ENCODE results near the gene PPP1R17. TPM values are rescaled to one million over a fixed set of nuclear protein-coding genes. Genes with fewer than 3 reads are reported as not detected.
A peak's percentile ranks its signal among the peaks of the same experiment; 100 is the strongest.

PPP1R17 gene
- total RNA-seq, 2 experiments from 2014 or later, result not detected

DNA sequence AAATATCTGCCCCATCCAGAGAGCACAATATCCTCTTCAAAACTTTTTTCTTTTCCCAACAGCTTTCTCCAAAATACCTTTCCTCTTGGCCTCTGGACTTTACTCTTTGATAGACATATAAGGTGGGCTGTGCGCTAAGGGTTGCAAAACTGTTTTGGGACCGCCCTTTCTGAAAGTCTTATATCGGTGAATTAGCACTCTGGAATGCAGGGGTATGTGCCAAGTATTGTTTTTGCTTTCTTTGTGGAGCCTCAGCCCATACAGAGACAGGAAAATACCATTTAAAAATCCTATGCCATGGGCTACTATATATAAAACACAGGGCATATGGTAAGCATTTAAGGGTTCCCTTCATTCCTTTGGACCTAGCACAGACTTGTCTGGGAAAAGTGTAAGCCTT is 37.7 kb downstream of the PPP1R17 start:
- Mint-ChIP-seq H3K4me1 (no peaks in the 10 kb centered on the region), H3K9me3 (ENCODE audit: low read depth) (no peaks in the 10 kb centered on the region), H3K27me3 (no peaks in the 10 kb centered on the region), H3K27ac (no peak overlapping the region), H3K4me3 (no peak overlapping the region), H3K36me3 (no peaks in the 10 kb centered on the region)
- CTCF ChIA-PET, result no interaction called here
- ATAC-seq (no peak), DNase-seq (no peak)

DNA sequence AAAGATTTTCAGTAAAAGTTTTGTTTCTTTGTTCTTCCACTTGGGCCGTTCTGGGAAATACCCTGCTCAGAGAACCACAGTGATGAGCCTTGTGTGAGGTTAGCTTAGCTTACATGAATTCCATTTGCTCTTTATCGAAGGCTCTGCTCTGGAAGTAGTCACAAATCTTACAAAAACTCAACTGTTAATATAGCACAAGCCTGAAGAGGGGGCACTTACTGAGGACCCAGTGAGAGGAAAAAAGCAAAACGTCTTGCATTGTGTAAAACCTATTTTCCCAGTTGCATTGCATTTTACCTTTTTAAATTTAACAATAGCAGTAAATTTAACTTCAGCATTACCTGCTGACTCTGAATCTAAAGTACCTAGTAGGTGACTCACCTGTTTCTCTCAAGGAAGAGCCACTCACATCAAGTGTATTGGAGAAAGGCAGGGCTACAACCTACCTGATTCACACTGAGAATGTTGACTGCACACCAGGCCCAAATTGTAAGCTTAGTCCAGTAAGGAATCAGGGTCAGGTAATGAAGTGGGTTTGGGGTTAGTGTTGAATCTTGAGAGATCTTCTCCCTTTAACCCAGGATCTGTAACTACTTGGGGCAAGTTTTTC is 42.3 kb downstream of the PPP1R17 start:
- CTCF ChIA-PET, result no interaction called here
- no peak overlapping the region for H3K27ac Mint-ChIP-seq
- H3K27me3 Mint-ChIP-seq, result no peaks in the 10 kb centered on the region
- no peak for DNase-seq
- H3K4me3 Mint-ChIP-seq, result no peak overlapping the region
- H3K4me1 Mint-ChIP-seq, result no peaks in the 10 kb centered on the region
- no peak for ATAC-seq
- H3K36me3 Mint-ChIP-seq, result no peaks in the 10 kb centered on the region
- H3K9me3 Mint-ChIP-seq (ENCODE audit: low read depth), result peaks cover 4% of the 10 kb centered on the region

DNA sequence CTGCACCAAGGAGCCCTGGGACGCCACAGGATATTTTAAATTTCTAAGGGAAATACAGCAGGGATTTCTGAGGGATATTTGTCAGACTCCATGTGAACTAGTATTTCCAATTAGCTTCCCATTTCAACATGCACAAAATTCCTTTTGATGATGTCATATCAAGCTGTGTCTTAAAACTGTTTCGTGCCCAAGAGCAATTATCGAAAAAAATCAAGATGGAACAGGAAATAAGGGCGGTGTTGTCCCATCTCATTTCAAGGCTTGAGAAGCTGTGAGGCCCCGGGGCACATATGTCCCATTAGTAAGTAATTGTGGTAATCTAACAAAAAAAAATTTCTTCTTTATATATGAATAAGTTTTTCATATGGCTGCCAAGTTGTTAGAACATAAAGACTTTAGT is 47.4 kb downstream of the PPP1R17 start:
- Mint-ChIP-seq H3K4me3 (no peak overlapping the region), H3K36me3 (no peaks in the 10 kb centered on the region), H3K27ac (no peak overlapping the region), H3K27me3 (no peaks in the 10 kb centered on the region), H3K9me3 (ENCODE audit: low read depth) (peaks cover 4% of the 10 kb centered on the region), H3K4me1 (no peaks in the 10 kb centered on the region)
- DNase-seq (no peak), ATAC-seq (no peak)
- CTCF ChIA-PET, result interaction anchor here (0.9 kb wide), 1 partner anchor 8 kb away, joined by 3 read pairs; no protein-coding TSS in a partner anchor

DNA sequence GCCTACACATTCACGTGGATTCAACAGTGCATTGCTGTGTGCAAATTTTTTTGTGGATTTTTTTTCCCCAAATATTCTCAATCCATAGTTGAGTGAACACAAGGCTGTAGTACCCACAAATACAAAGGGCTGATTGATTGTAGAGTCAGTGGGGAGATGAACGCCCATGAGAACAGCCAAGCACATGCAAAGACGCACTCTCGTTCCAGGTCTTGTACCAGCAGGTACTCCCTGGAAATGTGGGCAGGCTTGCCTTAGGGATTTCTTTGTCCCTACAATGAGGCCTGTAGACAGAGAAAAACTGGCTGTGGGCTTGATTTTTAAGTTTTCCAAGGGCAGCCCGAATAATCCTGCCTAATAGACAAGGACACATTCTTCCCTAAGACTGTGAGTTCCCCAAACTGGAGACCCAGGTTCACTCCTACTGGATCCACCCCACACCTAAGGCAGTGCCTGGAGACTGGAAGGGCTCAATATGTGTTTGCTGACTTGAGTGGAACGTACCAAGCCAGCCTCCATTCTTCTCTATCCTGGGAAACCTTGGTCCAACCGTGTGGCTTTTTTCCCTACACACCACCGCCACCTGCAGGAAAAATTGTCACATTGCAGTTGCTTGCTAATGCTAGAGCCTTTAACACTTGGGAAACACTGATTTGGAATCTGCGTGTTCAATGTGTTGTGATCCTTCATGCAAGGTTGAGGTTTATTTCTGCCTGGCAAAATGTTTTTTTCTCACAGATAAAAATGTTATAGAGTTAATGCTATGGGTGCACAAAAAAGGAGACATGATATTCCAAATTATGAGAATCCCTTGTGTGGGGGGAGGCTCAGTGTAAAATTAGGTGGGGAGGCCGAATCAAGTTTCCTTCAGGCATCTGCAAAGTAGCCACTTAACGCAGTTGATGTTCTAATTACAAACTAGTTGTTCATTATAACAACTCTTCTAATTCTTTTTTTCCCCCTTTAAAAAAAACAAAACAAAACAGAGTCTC is 49.3 kb downstream of the PPP1R17 start:
- CTCF ChIA-PET, result interaction anchor here (0.9 kb wide), 1 partner anchor 291 kb away, joined by 3 read pairs; no protein-coding TSS in a partner anchor
- DNase-seq, result no peak
- Mint-ChIP-seq H3K9me3 (ENCODE audit: low read depth) (peaks cover 2% of the 10 kb centered on the region), H3K27ac (no peak overlapping the region), H3K36me3 (no peaks in the 10 kb centered on the region), H3K27me3 (no peaks in the 10 kb centered on the region), H3K4me3 (no peak overlapping the region), H3K4me1 (no peaks in the 10 kb centered on the region)
- ATAC-seq, result no peak

DNA sequence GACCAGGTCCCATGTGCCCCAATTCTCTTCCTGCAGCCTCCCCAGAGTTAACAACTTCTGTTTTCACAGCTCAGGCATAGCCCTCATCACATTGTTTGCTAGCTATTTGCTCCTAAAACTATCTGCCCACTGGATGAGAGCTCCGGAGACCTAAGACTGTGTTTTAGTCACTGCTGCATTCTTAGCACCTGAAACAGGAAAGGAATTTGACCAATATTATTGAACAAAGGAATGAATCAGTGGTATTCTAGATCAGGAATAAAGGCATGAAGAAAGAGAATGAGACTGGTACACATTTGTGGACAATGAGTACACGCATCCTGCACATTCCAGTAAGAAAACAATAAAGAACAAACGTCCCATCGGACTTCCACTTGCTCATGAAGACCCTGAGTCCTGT is 54.8 kb downstream of the PPP1R17 start:
- H3K4me1 Mint-ChIP-seq, result no peaks in the 10 kb centered on the region
- no peaks in the 10 kb centered on the region for H3K9me3 Mint-ChIP-seq (ENCODE audit: low read depth)
- H3K4me3 Mint-ChIP-seq, result no peak overlapping the region
- ATAC-seq (no peak), DNase-seq (no peak)
- H3K36me3 Mint-ChIP-seq, result no peaks in the 10 kb centered on the region
- H3K27me3 Mint-ChIP-seq, result no peaks in the 10 kb centered on the region
- CTCF ChIA-PET, result no interaction called here
- no peak overlapping the region for H3K27ac Mint-ChIP-seq

DNA sequence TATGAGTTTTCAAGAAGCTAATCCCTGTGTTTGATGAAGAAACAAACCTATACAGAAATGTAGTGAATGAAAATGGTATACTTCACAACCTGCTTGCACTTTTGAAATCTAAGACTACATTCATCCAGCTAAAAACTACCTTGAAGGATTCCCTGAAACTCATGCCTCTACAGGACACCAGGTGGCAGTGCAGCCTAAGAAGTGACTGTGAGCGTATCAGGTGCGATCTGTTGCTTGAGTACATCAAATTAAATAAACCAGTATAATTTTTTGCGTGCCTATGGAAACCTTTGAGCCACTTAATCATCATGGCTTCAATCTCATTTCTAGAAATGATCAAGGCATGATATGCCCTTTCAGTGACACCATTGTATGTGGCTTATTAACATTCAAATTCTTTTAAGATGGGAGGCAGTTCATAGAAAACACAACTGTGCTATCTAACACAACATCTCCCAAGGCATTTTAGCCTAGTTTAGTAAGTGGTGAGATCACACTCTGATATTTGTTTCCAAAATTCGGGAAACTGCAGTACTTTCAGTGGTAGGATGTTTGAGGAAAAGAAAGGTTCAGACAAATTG is 57.4 kb downstream of the PPP1R17 start:
- ATAC-seq (no peak), DNase-seq (peak; percentile 55)
- Mint-ChIP-seq H3K4me3 (no peak overlapping the region), H3K4me1 (no peaks in the 10 kb centered on the region), H3K27me3 (no peaks in the 10 kb centered on the region), H3K9me3 (ENCODE audit: low read depth) (no peaks in the 10 kb centered on the region), H3K36me3 (no peaks in the 10 kb centered on the region), H3K27ac (no peak overlapping the region)
- CTCF ChIA-PET, result interaction anchor here (0.8 to 1.2 kb wide), 4 partner anchors 458 to 604 kb away, joined by 3 to 7 read pairs (median 4); no protein-coding TSS in a partner anchor

DNA sequence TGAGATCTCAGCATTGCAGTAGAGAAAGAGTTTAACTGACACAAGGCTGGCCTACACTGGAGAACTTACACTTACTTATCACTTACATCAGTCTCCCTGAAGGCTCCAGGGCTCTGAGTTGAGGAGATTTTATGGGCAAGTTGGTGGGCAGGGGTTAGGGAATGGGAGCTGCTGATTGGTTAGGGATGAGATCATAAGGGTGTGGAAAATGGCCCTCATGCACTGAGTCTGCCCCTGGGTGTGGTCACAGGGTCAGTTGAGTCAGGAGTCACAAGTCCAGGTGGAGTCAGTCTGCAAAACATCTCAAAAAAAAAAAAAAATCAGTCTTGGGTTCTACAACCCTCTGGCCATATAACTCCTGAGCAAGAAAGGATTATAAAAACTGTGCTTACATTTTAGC is 60.5 kb downstream of the PPP1R17 start:
- H3K27me3 Mint-ChIP-seq, result no peaks in the 10 kb centered on the region
- CTCF ChIA-PET, result no interaction called here

DNA sequence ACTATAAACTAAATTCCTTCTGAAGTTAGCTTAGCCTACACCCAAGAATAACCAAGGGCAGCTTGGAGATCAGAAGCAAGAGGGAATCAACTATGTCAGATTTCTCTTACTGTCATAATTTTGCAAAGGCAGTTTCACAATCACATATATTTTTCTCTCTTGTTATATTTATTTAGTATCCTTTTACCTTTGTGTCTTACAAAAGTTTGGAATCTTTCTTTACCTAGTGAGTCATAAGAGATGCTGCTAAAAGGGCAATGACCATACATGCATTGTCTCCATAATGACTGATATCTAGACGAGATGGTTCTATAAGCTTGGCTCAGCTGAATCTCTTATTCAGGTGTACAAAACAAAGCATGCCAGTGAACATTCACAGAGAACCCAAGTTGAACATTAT is 61.1 kb downstream of the PPP1R17 start:
- DNase-seq (no peak), ATAC-seq (no peak)
- no peaks in the 10 kb centered on the region for H3K9me3 Mint-ChIP-seq (ENCODE audit: low read depth)
- CTCF ChIA-PET, result no interaction called here
- H3K4me1 Mint-ChIP-seq, result no peaks in the 10 kb centered on the region
- H3K27me3 Mint-ChIP-seq, result no peaks in the 10 kb centered on the region
- no peak overlapping the region for H3K27ac Mint-ChIP-seq
- no peaks in the 10 kb centered on the region for H3K36me3 Mint-ChIP-seq
- H3K4me3 Mint-ChIP-seq, result no peak overlapping the region

More for the DNA sequence above, 60.5 kb downstream of the PPP1R17 start:
- H3K4me3 Mint-ChIP-seq, result no peak overlapping the region
- H3K4me1 Mint-ChIP-seq, result no peaks in the 10 kb centered on the region
- no peaks in the 10 kb centered on the region for H3K9me3 Mint-ChIP-seq (ENCODE audit: low read depth)
- DNase-seq (no peak), ATAC-seq (no peak)
- H3K27ac Mint-ChIP-seq, result no peak overlapping the region
- H3K36me3 Mint-ChIP-seq, result no peaks in the 10 kb centered on the region

DNA sequence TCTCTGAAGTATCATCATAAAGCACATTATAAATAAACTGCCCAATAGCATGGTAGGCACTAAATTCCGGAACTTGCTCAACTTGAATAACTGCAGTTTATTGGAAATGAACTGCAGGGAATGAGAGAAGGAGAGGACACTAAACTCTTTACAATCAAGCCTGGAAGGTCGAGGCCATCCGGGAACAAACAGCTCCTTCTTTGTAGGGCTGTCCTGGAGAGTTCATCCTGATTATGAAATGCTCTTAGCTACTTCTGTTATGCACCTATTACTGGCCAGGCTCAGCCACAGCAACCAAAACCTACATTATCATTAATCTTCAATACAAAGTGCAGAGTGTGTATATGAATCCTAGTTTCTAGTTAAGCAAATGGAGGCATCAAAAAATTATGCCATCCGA is 64.7 kb downstream of the PPP1R17 start:
- Mint-ChIP-seq H3K4me3 (no peak overlapping the region), H3K27ac (no peak overlapping the region), H3K9me3 (ENCODE audit: low read depth) (no peaks in the 10 kb centered on the region), H3K36me3 (no peaks in the 10 kb centered on the region), H3K4me1 (no peaks in the 10 kb centered on the region), H3K27me3 (no peaks in the 10 kb centered on the region)
- CTCF ChIA-PET, result no interaction called here
- ATAC-seq (no peak), DNase-seq (no peak)

Other genes starting within 250 kb of the PPP1R17 start
- gene ITPRID1, start 173.1 kb upstream of the PPP1R17 start, total RNA-seq, result not detected

Measured in activated CD8-positive, alpha-beta memory T cell treated with anti-CD3 and anti-CD28 coated beads, Interleukin-2, amount 10 ng/mL, durations not matched to agents 7 days and 5 days (primary cell).